ENCODE results near the gene UGT1A8. TPM values are rescaled to one million over a fixed set of nuclear protein-coding genes. Genes with fewer than 3 reads are reported as not detected.

UGT1A8 gene
- total RNA-seq, 1 donor from 2014 or later, result 0.17 TPM

GRCh38 chr2:233802132-233802815 lies 184.8 kb downstream of the UGT1A8 start:
- no peak overlapping the region for H3K4me3 Mint-ChIP-seq
- peaks cover 27% of the 10 kb centered on the region for H3K27me3 Mint-ChIP-seq
- peak; percentile 50 for DNase-seq (ENCODE audit: extremely low spot score, unreplicated experiment)
- no peak overlapping the region for H3K27ac Mint-ChIP-seq
- no peaks in the 10 kb centered on the region for H3K36me3 Mint-ChIP-seq
- no peak for TF ChIP-seq CTCF (conservative IDR thresholded peaks at IDR 0.05)
- no peaks in the 10 kb centered on the region for H3K4me1 Mint-ChIP-seq (ENCODE audit: unreplicated experiment)
- H3K9me3 Mint-ChIP-seq, result no peaks in the 10 kb centered on the region

- no peaks in the 10 kb centered on the region for H3K9me3 Mint-ChIP-seq
- no peak overlapping the region for H3K27ac Mint-ChIP-seq
- DNase-seq (ENCODE audit: extremely low spot score, unreplicated experiment), result peak; percentile 36
- no peak overlapping the region for H3K4me3 Mint-ChIP-seq
- no peak for TF ChIP-seq CTCF (conservative IDR thresholded peaks at IDR 0.05)
- peaks cover 27% of the 10 kb centered on the region for H3K27me3 Mint-ChIP-seq
- H3K4me1 Mint-ChIP-seq (ENCODE audit: unreplicated experiment), result no peaks in the 10 kb centered on the region
- no peaks in the 10 kb centered on the region for H3K36me3 Mint-ChIP-seq
Observed at GRCh38 chr2:233803292-233803911, 186.0 kb downstream of the UGT1A8 start.

- DNase-seq (ENCODE audit: extremely low spot score, unreplicated experiment), result peak; percentile 45
- H3K27ac Mint-ChIP-seq, result no peak overlapping the region
- no peak overlapping the region for H3K4me3 Mint-ChIP-seq
- no peaks in the 10 kb centered on the region for H3K36me3 Mint-ChIP-seq
- no peaks in the 10 kb centered on the region for H3K4me1 Mint-ChIP-seq (ENCODE audit: unreplicated experiment)
- peaks cover 27% of the 10 kb centered on the region for H3K27me3 Mint-ChIP-seq
- no peaks in the 10 kb centered on the region for H3K9me3 Mint-ChIP-seq
- TF ChIP-seq CTCF (conservative IDR thresholded peaks at IDR 0.05), result no peak
Observed at GRCh38 chr2:233803994-233804393, 186.6 kb downstream of the UGT1A8 start.

- H3K27ac Mint-ChIP-seq, result no peak overlapping the region
- no peak overlapping the region for H3K4me3 Mint-ChIP-seq
- no peak for TF ChIP-seq CTCF (conservative IDR thresholded peaks at IDR 0.05)
- no peaks in the 10 kb centered on the region for H3K36me3 Mint-ChIP-seq
- DNase-seq (ENCODE audit: extremely low spot score, unreplicated experiment), result peak; percentile 39
- no peaks in the 10 kb centered on the region for H3K4me1 Mint-ChIP-seq (ENCODE audit: unreplicated experiment)
- H3K27me3 Mint-ChIP-seq, result peaks cover 36% of the 10 kb centered on the region
- no peaks in the 10 kb centered on the region for H3K9me3 Mint-ChIP-seq
Observed at GRCh38 chr2:233807215-233807865, 189.9 kb downstream of the UGT1A8 start.

- Mint-ChIP-seq H3K4me3 (no peak overlapping the region), H3K4me1 (ENCODE audit: unreplicated experiment) (no peaks in the 10 kb centered on the region), H3K9me3 (no peaks in the 10 kb centered on the region), H3K27ac (no peak overlapping the region), H3K27me3 (peaks cover 31% of the 10 kb centered on the region), H3K36me3 (no peaks in the 10 kb centered on the region)
- no peak for TF ChIP-seq CTCF (conservative IDR thresholded peaks at IDR 0.05)
- DNase-seq (ENCODE audit: extremely low spot score, unreplicated experiment), result peak; percentile 56
Observed at GRCh38 chr2:233807966-233808935, 190.8 kb downstream of the UGT1A8 start.

All from type B pancreatic cell (in vitro differentiated cells).